OCI-LY1 (cell line): ENCODE measurements around the gene PTPRD.
"Not testable (repeated sequence)": the region's sequence is repeated elsewhere in the genome, so short reads cannot be mapped to it uniquely, and the experiment has no call there.

ENCODE experiments used
- EZH2 ChIP-seq: fragments of 200-600 bp; sonication (generic), shearing (Covaris generic); IDR thresholded peaks from 2 replicates; pipeline ENCODE4 v1.8.0; 2017; ENCODE audit warnings: borderline replicate concordance, mixed run types, mild to moderate bottlenecking, antibody characterized with exemption, low read length, moderate library complexity, mixed read lengths
- TF ChIP-seq, protein P1 (sequence below): fragments of 200-600 bp; sonication (generic), shearing (Covaris generic); IDR thresholded peaks from 2 replicates; pipeline ENCODE4 v1.5.1; 2017; ENCODE audit warnings: mild to moderate bottlenecking, antibody characterized with exemption, low read length, moderate library complexity, mixed read lengths

DNA sequence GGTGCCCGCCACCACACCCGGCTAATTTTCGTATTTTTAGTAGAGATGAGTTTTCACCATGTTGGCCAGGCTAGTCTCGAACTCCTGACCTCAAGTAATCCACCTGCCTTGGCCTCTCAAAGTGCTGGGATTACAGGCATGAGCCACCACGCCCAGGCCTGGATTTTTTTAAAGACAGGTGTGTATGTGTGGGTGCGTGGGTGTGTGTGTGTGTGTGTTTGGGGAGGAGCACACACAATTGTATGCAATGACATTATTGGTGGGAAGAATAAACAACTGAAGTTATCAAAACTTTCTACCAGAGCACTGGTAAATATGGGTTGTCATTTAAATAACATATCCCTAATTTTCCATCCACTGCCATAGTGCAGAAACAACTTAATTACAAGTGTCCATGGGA lies 1915.2 kb downstream of the PTPRD start:
- TF ChIP-seq, protein P1, sequence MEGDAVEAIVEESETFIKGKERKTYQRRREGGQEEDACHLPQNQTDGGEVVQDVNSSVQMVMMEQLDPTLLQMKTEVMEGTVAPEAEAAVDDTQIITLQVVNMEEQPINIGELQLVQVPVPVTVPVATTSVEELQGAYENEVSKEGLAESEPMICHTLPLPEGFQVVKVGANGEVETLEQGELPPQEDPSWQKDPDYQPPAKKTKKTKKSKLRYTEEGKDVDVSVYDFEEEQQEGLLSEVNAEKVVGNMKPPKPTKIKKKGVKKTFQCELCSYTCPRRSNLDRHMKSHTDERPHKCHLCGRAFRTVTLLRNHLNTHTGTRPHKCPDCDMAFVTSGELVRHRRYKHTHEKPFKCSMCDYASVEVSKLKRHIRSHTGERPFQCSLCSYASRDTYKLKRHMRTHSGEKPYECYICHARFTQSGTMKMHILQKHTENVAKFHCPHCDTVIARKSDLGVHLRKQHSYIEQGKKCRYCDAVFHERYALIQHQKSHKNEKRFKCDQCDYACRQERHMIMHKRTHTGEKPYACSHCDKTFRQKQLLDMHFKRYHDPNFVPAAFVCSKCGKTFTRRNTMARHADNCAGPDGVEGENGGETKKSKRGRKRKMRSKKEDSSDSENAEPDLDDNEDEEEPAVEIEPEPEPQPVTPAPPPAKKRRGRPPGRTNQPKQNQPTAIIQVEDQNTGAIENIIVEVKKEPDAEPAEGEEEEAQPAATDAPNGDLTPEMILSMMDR: not testable (repeated sequence)
- not testable (repeated sequence) for TF ChIP-seq EZH2
